ENCODE results near the gene EDN1.

EDN1 gene

GRCh38 chr6:12270551-12271230 lies 19.5 kb upstream of the EDN1 start:
- DNase-seq: no peak

GRCh38 chr6:12271594-12271993 lies 18.6 kb upstream of the EDN1 start:
- no peak for DNase-seq

- DNase-seq: no peak
Measured at GRCh38 chr6:12271997-12272396, 18.2 kb upstream of the EDN1 start.

GRCh38 chr6:12275107-12275506 lies 15.1 kb upstream of the EDN1 start:
- peak; percentile 69 for DNase-seq

- DNase-seq: no peak
Measured at GRCh38 chr6:12276930-12277315, 13.2 kb upstream of the EDN1 start.

GRCh38 chr6:12277386-12277785 lies 12.8 kb upstream of the EDN1 start:
- no peak for DNase-seq

- no peak for DNase-seq
Measured at GRCh38 chr6:12278915-12279314, 11.2 kb upstream of the EDN1 start.

GRCh38 chr6:12279322-12280091 lies 10.7 kb upstream of the EDN1 start:
- DNase-seq: peak; percentile 33

- peak; percentile 82 for DNase-seq
Measured at GRCh38 chr6:12280458-12280857, 9.7 kb upstream of the EDN1 start.

- peak; percentile 63 for DNase-seq
Measured at GRCh38 chr6:12280902-12281301, 9.3 kb upstream of the EDN1 start.

- no peak for DNase-seq
Measured at GRCh38 chr6:12283904-12284303, 6.3 kb upstream of the EDN1 start.

- DNase-seq: peak; percentile 88
Measured at GRCh38 chr6:12286373-12287110, 3.6 kb upstream of the EDN1 start.

- DNase-seq: no peak
Measured at GRCh38 chr6:12288211-12288618, 1.9 kb upstream of the EDN1 start.

- no peak for DNase-seq
Measured at GRCh38 chr6:12288914-12289313, 1.2 kb upstream of the EDN1 start.

- peak; percentile 74 for DNase-seq
Measured at GRCh38 chr6:12289365-12289919, 719 bp upstream of the EDN1 start.

- DNase-seq: no peak
Measured at GRCh38 chr6:12291071-12291838, 1.1 kb downstream of the EDN1 start.

GRCh38 chr6:12291839-12292604 lies 1.9 kb downstream of the EDN1 start:
- peak; percentile 49 for DNase-seq

- no peak for DNase-seq
Measured at GRCh38 chr6:12293235-12293930, 3.2 kb downstream of the EDN1 start.

GRCh38 chr6:12293931-12294807 lies 4.0 kb downstream of the EDN1 start:
- no peak for DNase-seq

- no peak for DNase-seq
Measured at GRCh38 chr6:12294851-12295536, 4.8 kb downstream of the EDN1 start.

Measured in fibroblast of skin of right biceps (primary cell).